CD8-positive, alpha-beta memory T cell (primary cell): Measurements from ENCODE around the gene GBP3. TPM values are rescaled to one million over a fixed set of nuclear protein-coding genes. Genes with fewer than 3 reads are reported as not detected.

Experiments
- polyA plus RNA-seq: library from polyadenylated mRNA; unstranded; fragments of 300-500 nt; fragmentation: Illumina TruSeq; gene quantifications from one replicate; pipeline ENCODE4 v1.2.3, GENCODE V29; 2021
- total RNA-seq, 2 experiments: library from RNA; stranded (reverse); gene quantifications; one replicate each; pipeline ENCODE4 v1.2.3, GENCODE V29; 2021

GBP3 gene
- total and polyA plus RNA-seq, 3 experiments from 2014 or later: 8.4 to 16.8 (median 12.1) TPM

Other genes with a start within 250 kb of the GBP3 start
- 10 to 100 TPM; 39.9 to 40.7 TPM for gene GTF2B, start 131.3 kb downstream of the GBP3 start, total RNA-seq
- 49.9 TPM for gene GTF2B, start 131.3 kb downstream of the GBP3 start, polyA plus RNA-seq
- 10 to 100 TPM; 56.1 to 62.0 TPM for gene KYAT3, start 30.2 kb downstream of the GBP3 start, total RNA-seq
- gene KYAT3, start 30.2 kb downstream of the GBP3 start, polyA plus RNA-seq: 25.9 TPM
- gene RBMXL1, start 30.2 kb downstream of the GBP3 start, total RNA-seq: 10 to 100 TPM; 25.6 to 27.0 TPM
- 10.2 TPM for gene RBMXL1, start 30.2 kb downstream of the GBP3 start, polyA plus RNA-seq
- 10 to 100 TPM; 52.1 to 53.0 TPM for gene GBP1, start 42.3 kb upstream of the GBP3 start, total RNA-seq
- 77.4 TPM for gene GBP1, start 42.3 kb upstream of the GBP3 start, polyA plus RNA-seq
- 100 to 1,000 TPM; 155 to 165 TPM for gene GBP2, start 103.2 kb upstream of the GBP3 start, total RNA-seq
- 148 TPM for gene GBP2, start 103.2 kb upstream of the GBP3 start, polyA plus RNA-seq
- under 1 TPM; 0.09 to 0.13 TPM for gene GBP7, start 153.1 kb upstream of the GBP3 start, total RNA-seq
- not detected for gene GBP7, start 153.1 kb upstream of the GBP3 start, polyA plus RNA-seq
- 10 to 100 TPM; 24.2 to 26.6 TPM for gene GBP4, start 176.1 kb upstream of the GBP3 start, total RNA-seq
- 48.3 TPM for gene GBP4, start 176.1 kb upstream of the GBP3 start, polyA plus RNA-seq
- gene GBP5, start 250.0 kb upstream of the GBP3 start, total RNA-seq: 10 to 100 TPM; 67.2 to 74.5 TPM
- 180 TPM for gene GBP5, start 250.0 kb upstream of the GBP3 start, polyA plus RNA-seq